HG02840 (cell line): ENCODE results near the gene ANKRD6.

ENCODE experiments used
- ATAC-seq: cut with Tn5 transposase; IDR thresholded peaks from one replicate; pipeline ENCODE4 v1.9.1; 2021; ENCODE audit warnings: mild to moderate bottlenecking, moderate library complexity, moderate number of reproducible peaks; ENCODE audit not compliant: unreplicated experiment, low FRiP score

ANKRD6 gene

GRCh38 chr6:89555806-89556205 lies 122.9 kb downstream of the ANKRD6 start:
- ATAC-seq = no peak

GRCh38 chr6:89559487-89559886 lies 126.5 kb downstream of the ANKRD6 start:
- no peak for ATAC-seq

- no peak for ATAC-seq
Measured at GRCh38 chr6:89562093-89562973, 129.4 kb downstream of the ANKRD6 start.

GRCh38 chr6:89563866-89564265 lies 130.9 kb downstream of the ANKRD6 start:
- no peak for ATAC-seq

GRCh38 chr6:89564752-89565427 lies 131.9 kb downstream of the ANKRD6 start:
- ATAC-seq = no peak

- no peak for ATAC-seq
Measured at GRCh38 chr6:89566008-89566800, 133.3 kb downstream of the ANKRD6 start.

GRCh38 chr6:89566930-89567629 lies 134.1 kb downstream of the ANKRD6 start:
- ATAC-seq = no peak

GRCh38 chr6:89567630-89568390 lies 134.9 kb downstream of the ANKRD6 start:
- ATAC-seq = no peak

GRCh38 chr6:89574910-89575561 lies 142.1 kb downstream of the ANKRD6 start:
- no peak for ATAC-seq

- ATAC-seq = no peak
Measured at GRCh38 chr6:89575562-89575960, 142.6 kb downstream of the ANKRD6 start.

GRCh38 chr6:89580997-89581666 lies 148.2 kb downstream of the ANKRD6 start:
- no peak for ATAC-seq

- ATAC-seq = no peak
Measured at GRCh38 chr6:89581689-89582088, 148.7 kb downstream of the ANKRD6 start.

- no peak for ATAC-seq
Measured at GRCh38 chr6:89582669-89583325, 149.8 kb downstream of the ANKRD6 start.

GRCh38 chr6:89583559-89583958 lies 150.6 kb downstream of the ANKRD6 start:
- ATAC-seq = no peak

- no peak for ATAC-seq
Measured at GRCh38 chr6:89584539-89584938, 151.6 kb downstream of the ANKRD6 start.

GRCh38 chr6:89585154-89585553 lies 152.2 kb downstream of the ANKRD6 start:
- ATAC-seq = no peak

- no peak for ATAC-seq
Measured at GRCh38 chr6:89589297-89590025, 156.5 kb downstream of the ANKRD6 start.
